Fibroblast of the aortic adventitia (primary cell): ENCODE results near the gene SOBP. TPM values are rescaled to one million over a fixed set of nuclear protein-coding genes. Genes with fewer than 3 reads are reported as not detected.
A peak's percentile ranks its signal among the peaks of the same experiment; 100 is the strongest.

Experiments
- DNase-seq: peaks from one replicate; pipeline ENCODE4 v3.0.0-alpha.2; 2010; ENCODE audit warnings: low read depth
- H3K4me3 ChIP-seq: 2 replicates; pipeline ENCODE4 v1.5.1; 2011; ENCODE audit warnings: low read depth, mild to moderate bottlenecking, control low read depth, low read length, moderate library complexity
- CTCF ChIP-seq: IDR thresholded peaks from 2 replicates; pipeline ENCODE4 v1.5.1; 2011; ENCODE audit warnings: mild to moderate bottlenecking, low read length, control low read depth, inconsistent platforms; ENCODE audit not compliant: insufficient read depth
- total RNA-seq: library from RNA; depleted of rRNA; stranded (reverse); fragments of >200 nt; gene quantifications from 2 replicates; pipeline ENCODE4 v1.2.3, GENCODE V29; 2012; ENCODE audit warnings: low replicate concordance

Gene SOBP
- total RNA-seq, 1 donor, result 7.9 TPM

- no peak for TF ChIP-seq CTCF
- no peak overlapping the region for H3K4me3 ChIP-seq
- no peak for DNase-seq
These were observed 77.7 kb downstream of the SOBP start for GRCh38 chr6:107567643-107568042.

GRCh38 chr6:107569473-107569872, 79.6 kb downstream of the SOBP start:
- H3K4me3 ChIP-seq, result no peak overlapping the region
- no peak for TF ChIP-seq CTCF
- DNase-seq, result no peak

- H3K4me3 ChIP-seq, result no peak overlapping the region
- no peak for DNase-seq
- no peak for TF ChIP-seq CTCF
These were observed 81.4 kb downstream of the SOBP start for GRCh38 chr6:107571354-107571753.

GRCh38 chr6:107572886-107573285, 83.0 kb downstream of the SOBP start:
- TF ChIP-seq CTCF, result no peak
- no peak overlapping the region for H3K4me3 ChIP-seq
- no peak for DNase-seq

GRCh38 chr6:107574856-107575255, 84.9 kb downstream of the SOBP start:
- no peak overlapping the region for H3K4me3 ChIP-seq
- TF ChIP-seq CTCF, result no peak
- DNase-seq, result no peak

GRCh38 chr6:107576852-107577251, 86.9 kb downstream of the SOBP start:
- H3K4me3 ChIP-seq, result no peak overlapping the region
- peak; percentile 56 for DNase-seq
- TF ChIP-seq CTCF, result no peak

GRCh38 chr6:107578642-107579341, 88.9 kb downstream of the SOBP start:
- DNase-seq, result no peak
- TF ChIP-seq CTCF, result no peak
- no peak overlapping the region for H3K4me3 ChIP-seq
